Fibroblast of pulmonary artery (primary cell): ENCODE measurements around the gene LZTS2.
A peak's percentile ranks its signal among the peaks of the same experiment; 100 is the strongest.

Experiments used
- DNase-seq: peaks from one replicate; pipeline ENCODE4 v3.0.0-alpha.2; 2010; ENCODE audit warnings: low read depth
- H3K4me3 ChIP-seq: replicated peaks from 2 replicates; pipeline ENCODE4 v1.5.1; 2011; ENCODE audit warnings: low read depth, mild to moderate bottlenecking, control low read depth, low read length, moderate library complexity
- CTCF ChIP-seq: IDR thresholded peaks from 2 replicates; pipeline ENCODE4 v1.5.1; 2011; ENCODE audit warnings: mild to moderate bottlenecking, control low read depth, low read length, inconsistent platforms; ENCODE audit errors: missing control alignments

The LZTS2 gene, protein sequence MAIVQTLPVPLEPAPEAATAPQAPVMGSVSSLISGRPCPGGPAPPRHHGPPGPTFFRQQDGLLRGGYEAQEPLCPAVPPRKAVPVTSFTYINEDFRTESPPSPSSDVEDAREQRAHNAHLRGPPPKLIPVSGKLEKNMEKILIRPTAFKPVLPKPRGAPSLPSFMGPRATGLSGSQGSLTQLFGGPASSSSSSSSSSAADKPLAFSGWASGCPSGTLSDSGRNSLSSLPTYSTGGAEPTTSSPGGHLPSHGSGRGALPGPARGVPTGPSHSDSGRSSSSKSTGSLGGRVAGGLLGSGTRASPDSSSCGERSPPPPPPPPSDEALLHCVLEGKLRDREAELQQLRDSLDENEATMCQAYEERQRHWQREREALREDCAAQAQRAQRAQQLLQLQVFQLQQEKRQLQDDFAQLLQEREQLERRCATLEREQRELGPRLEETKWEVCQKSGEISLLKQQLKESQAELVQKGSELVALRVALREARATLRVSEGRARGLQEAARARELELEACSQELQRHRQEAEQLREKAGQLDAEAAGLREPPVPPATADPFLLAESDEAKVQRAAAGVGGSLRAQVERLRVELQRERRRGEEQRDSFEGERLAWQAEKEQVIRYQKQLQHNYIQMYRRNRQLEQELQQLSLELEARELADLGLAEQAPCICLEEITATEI

DNA sequence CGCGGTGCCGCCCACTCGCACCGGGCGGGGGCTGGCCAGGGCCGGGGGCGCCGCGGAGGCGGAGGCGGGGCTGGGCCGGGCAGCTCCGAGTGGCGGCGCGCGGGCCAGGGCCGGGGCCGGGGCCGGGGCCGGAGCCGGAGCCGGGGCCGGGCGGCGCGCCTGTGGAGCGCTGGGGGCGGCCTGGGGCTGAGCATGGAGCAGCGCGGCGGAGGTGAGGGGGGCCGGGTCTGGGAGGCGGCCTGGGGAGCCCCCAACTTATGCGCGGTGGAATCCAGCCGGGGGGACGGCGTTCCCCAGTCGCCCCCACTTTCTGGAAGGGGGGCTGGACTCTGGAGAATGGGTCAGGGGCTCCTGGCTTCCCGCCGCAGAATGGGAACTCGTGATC is at the start of gene LZTS2:
LZTS2 (plus strand) TSS at position 67 of the 385 bp plus-strand sequence. CDS start 2,731 bp downstream, outside the sequence.
- DNase-seq = no peak
- H3K4me3 ChIP-seq = peak within 1 kb of the TSS; percentile 89
- no peak for TF ChIP-seq CTCF

- TF ChIP-seq CTCF = no peak
- DNase-seq = no peak
- H3K4me3 ChIP-seq = no peak overlapping the region
Measured at GRCh38 chr10:100960251-100960650, 39.4 kb upstream of the LZTS2 start.

GRCh38 chr10:100962351-100963080 is 37.1 kb upstream of the LZTS2 start:
- no peak for DNase-seq
- TF ChIP-seq CTCF = no peak

DNA sequence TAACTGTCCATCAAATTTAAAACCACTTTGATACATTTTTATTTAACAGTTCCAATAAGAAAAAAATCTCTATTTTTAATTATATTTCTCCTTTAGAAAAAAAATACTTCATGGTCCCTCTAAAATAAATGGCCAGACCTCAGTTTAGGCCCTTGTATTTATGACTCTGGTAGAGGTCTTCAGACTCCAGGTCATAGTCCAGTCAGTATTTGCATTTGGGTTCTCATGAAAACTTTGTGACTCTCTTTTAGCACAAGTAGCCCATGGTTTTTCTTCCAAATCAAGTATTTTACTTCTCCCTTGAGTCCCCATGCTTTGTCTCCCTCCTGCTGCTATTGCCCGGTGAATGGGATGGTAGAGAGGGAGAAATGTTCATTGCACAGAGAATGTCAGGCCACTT is 35.8 kb upstream of the LZTS2 start:
- TF ChIP-seq CTCF = no peak

More at GRCh38 chr10:100962351-100963080, 37.1 kb upstream of the LZTS2 start:
- no peak overlapping the region for H3K4me3 ChIP-seq

GRCh38 chr10:100965820-100966219 is 33.8 kb upstream of the LZTS2 start:
- TF ChIP-seq CTCF = no peak
- DNase-seq = no peak
- no peak overlapping the region for H3K4me3 ChIP-seq

More for the DNA sequence above, 35.8 kb upstream of the LZTS2 start:
- H3K4me3 ChIP-seq = no peak overlapping the region
- DNase-seq = no peak

- no peak overlapping the region for H3K4me3 ChIP-seq
- DNase-seq = no peak
- no peak for TF ChIP-seq CTCF
Measured at GRCh38 chr10:100966887-100967286, 32.7 kb upstream of the LZTS2 start.
